Aorta (tissue), 5 donors: ENCODE results near the gene UXS1. TPM values are rescaled to one million over a fixed set of nuclear protein-coding genes. Genes with fewer than 3 reads are reported as not detected.

Experiments used
- ATAC-seq: fragments of 200-7000 bp; cut with Tn5 transposase; one replicate; pipeline ENCODE4 v1.9.1; 2022; ENCODE audit warnings: moderate library complexity; ENCODE audit not compliant: low FRiP score
- DNase-seq, 2 donors: peaks; one replicate each; pipeline ENCODE4 v3.0.0-alpha.2; 2020
- H3K27ac ChIP-seq, 2 donors: one replicate each; pipeline ENCODE4 v1.5.1; 2013; ENCODE audit warnings: low read length in 2 of 2, mild to moderate bottlenecking in 2 of 2, moderate library complexity in 2 of 2, control low read depth in 1 of 2, inconsistent platforms in 1 of 2, low read depth in 1 of 2
- H3K27me3 ChIP-seq, 2 donors: one replicate each; pipeline ENCODE4 v1.6.1; 2013; ENCODE audit warnings: control low read depth in 1 of 2, low read length in 1 of 2, mild to moderate bottlenecking in 1 of 2, moderate library complexity in 1 of 2; ENCODE audit not compliant: insufficient read depth in 2 of 2, control insufficient read depth in 1 of 2
- H3K36me3 ChIP-seq, 2 donors: one replicate each; pipeline ENCODE4 v1.6.1; 2013; ENCODE audit warnings: control low read depth in 1 of 2, low read length in 1 of 2, mild to moderate bottlenecking in 1 of 2; ENCODE audit not compliant: insufficient read depth in 2 of 2, control insufficient read depth in 1 of 2
- H3K4me1 ChIP-seq, 2 donors: one replicate each; pipeline ENCODE4 v1.6.1; 2013; ENCODE audit warnings: low read length in 2 of 2, control low read depth in 1 of 2, mild to moderate bottlenecking in 1 of 2, moderate library complexity in 1 of 2; ENCODE audit not compliant: insufficient read depth in 2 of 2, control insufficient read depth in 1 of 2
- H3K4me3 ChIP-seq, 2 donors: one replicate each; pipeline ENCODE4 v1.5.1; 2013; ENCODE audit warnings: low read length in 2 of 2, control low read depth in 1 of 2, mild to moderate bottlenecking in 1 of 2
- H3K9me3 ChIP-seq: one replicate; pipeline ENCODE4 v1.6.1; 2013; ENCODE audit warnings: mild to moderate bottlenecking, low read length; ENCODE audit not compliant: control insufficient read depth
- WGBS, 2 donors: extraction: QIAGEN DNeasy Blood & Tissue Kit; methylation state at CpG; one replicate each; pipeline ENCODE4 v1.1.7; 2013; 5-methylcytosine and 5-hydroxymethylcytosine counted together
- intact Hi-C, 2 donors: fragments of 100-400 bp; cut with DNase I; formaldehyde crosslinking; loops; one replicate each; pipeline versions ENCODE4 v1.14.2 to v1.15.0; 2022
- polyA plus RNA-seq, 2 donors: library from polyadenylated mRNA; stranded (reverse); fragments of 200-250 nt; gene quantifications; one replicate each; pipeline ENCODE4 v1.2.3, GENCODE V29; 2013
- total RNA-seq, 2 donors: library from RNA; stranded (reverse); fragmentation: NEBNext Ultra II Directional; extraction: Animal tissue kit (Norgen Biotek cat#: 25700); gene quantifications; one replicate each; pipeline ENCODE4 v1.2.1, GENCODE V29; 2021
- donor health status: healthy with polysubstance abuse.
- donor health status: Bipolar disorder and iron deficiency.
- donor health status: DM: no; HTN: no; CAD: no.
- donor health status: DM: no; HTN: no; CAD: no.
- donor health status: DM: yes; HTN: yes; CAD: no.

Gene UXS1
- total and polyA plus RNA-seq, 4 donors, result 10.5 to 29.3 (median 16.5) TPM

DNA sequence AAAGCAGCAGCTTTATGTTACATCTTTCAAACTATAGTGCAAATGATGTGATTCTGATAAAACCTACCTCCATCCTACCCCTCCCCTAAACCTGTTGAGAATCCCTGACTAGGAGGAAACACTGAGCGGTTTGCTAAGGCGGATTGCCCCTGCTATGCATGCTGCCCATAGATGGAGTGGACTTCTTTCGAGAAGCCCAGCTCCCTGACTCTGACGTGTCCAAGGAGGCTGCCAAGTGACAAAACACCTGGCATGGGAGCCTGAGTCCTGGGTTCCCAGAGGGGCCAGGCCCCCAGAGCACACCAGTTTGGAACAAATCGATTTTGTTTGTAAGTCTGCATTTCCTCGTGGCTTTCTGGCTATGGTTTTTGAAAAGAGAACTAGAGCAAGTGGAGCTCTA lies 1.4 kb upstream of the UXS1 start:
- no peaks in the 10 kb centered on the region for H3K36me3 ChIP-seq
- no peaks in the 10 kb centered on the region for H3K9me3 ChIP-seq
- peaks cover 0 to 4% of the 10 kb centered on the region in 2 donors for H3K4me1 ChIP-seq
- 84 to 87% methylated on average over 6 of the region's 6 CpGs for WGBS, 2 donors
- no peak overlapping the region for H3K4me3 ChIP-seq
- no peak overlapping the region for H3K27ac ChIP-seq
- ATAC-seq (no peak), DNase-seq (no peak)
- intact Hi-C loops, result no loop called here
- no peaks in the 10 kb centered on the region for H3K27me3 ChIP-seq

DNA sequence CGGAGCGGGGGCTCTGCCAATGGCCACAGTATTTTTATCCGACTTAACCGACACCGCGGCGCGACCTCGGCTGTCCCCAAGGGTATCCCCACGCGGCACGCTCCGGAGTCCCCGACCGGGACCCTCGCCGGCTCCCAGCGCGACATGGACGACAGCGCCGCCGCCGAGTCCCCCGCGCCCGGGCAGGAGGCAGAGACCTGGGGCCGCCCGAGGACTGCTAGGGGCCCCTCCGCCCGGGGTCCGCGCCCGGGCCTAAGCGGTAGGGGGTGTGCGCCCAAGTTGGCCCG lies 468 bp downstream of the UXS1 start:
- intact Hi-C loops, result no loop called here
- H3K36me3 ChIP-seq, result no peaks in the 10 kb centered on the region
- ATAC-seq, result peak; percentile 48

DNA sequence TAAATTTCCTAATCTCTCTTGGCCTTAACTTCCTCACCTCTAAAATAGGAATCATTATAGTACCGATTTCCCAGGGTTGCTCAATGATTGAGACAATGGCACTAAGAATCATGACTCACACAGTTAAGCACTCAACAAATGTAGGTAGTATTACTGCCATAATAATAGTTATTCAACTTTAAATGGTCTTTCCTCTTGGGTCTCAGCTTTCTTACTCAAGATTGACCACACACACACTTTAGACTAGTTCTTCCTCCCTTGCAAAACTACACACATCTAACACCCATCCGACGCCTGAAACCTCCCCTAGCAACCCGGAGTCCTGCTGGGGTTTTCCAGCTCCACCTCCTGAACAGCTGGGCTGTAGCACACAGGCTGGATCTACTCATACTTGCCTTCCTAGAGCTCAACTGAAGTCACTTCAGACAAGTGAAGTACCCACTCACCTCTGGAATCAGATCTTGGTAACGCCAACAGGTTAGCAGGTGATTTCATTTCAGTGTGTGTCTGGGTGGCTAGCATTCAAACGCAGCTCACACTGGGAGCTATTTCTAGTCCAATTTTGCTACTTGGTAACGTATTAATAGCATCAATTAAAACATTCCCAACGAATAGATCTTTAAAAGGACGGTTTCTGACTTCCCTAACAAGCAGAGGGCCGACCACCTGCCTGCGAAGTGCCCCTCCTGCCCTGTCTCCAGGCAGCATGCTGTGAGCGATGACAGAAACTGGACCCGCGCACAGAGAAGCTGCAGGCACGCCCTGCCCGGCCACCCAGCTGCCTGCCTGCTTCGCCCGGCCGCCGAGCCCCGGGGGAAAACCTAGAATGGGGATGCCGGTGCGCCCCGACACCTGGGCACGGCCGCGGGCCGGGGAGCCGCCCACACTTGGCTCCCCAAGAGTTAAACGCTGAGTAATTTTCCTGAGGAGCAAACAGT lies 1.1 kb downstream of the UXS1 start:
- Histone ChIP-seq H3K36me3 (no peaks in the 10 kb centered on the region), H3K27me3 (no peaks in the 10 kb centered on the region), H3K27ac (no peak overlapping the region), H3K4me3 (peak overlapping the region; percentile 66 to 77), H3K4me1 (peaks cover 0 to 4% of the 10 kb centered on the region in 2 donors), H3K9me3 (no peaks in the 10 kb centered on the region)
- intact Hi-C loops, result no loop called here
- WGBS, 2 donors, result 1% methylated on average over 30 of the region's 30 CpGs
- DNase-seq (peak; percentile 68 to 80), ATAC-seq (peak; percentile 26)

More for the DNA sequence above, 468 bp downstream of the UXS1 start:
- Histone ChIP-seq H3K4me3 (peak overlapping the region; percentile 66 to 77), H3K9me3 (no peaks in the 10 kb centered on the region), H3K27ac (peak overlapping the region in 1 of 2 donors; percentile 29), H3K4me1 (peaks cover 0 to 4% of the 10 kb centered on the region in 2 donors), H3K27me3 (no peaks in the 10 kb centered on the region)
- DNase-seq, result peak; percentile 51 to 83
- WGBS, 2 donors, result 0 to 2% methylated on average over 18 to 37 of the region's 37 CpGs

DNA sequence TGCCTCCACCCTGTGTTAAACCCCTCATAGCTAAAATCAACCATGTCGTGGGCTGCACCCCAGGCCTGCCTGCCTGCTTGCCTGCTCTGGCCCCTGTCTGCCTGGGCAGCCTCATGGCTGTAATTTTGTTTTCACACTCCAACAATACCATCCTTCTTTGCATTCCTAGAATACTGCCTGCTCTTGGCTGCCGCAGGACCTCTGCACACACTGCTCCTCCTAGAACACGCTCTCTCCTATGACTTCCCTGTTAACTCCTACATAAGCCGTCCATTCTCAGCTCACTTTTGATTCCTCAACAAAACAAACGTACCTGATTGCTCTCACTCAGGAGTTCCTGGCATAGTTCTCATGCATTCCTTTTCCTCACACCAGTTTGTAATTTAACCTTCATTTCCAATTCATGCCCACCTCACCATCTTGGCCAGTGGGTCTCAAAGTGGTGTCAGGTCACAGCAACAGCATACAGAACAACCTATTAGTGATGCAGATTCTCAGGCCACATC lies 2.5 kb downstream of the UXS1 start:
- no peaks in the 10 kb centered on the region for H3K4me1 ChIP-seq
- H3K27me3 ChIP-seq, result no peaks in the 10 kb centered on the region
- intact Hi-C loops, result no loop called here
- no peak for ATAC-seq
- no peak overlapping the region for H3K4me3 ChIP-seq
- no peak for DNase-seq
- 50 to 51% methylated on average over 5 of the region's 5 CpGs for WGBS, 2 donors
- no peak overlapping the region for H3K27ac ChIP-seq
- H3K36me3 ChIP-seq, result no peaks in the 10 kb centered on the region
- H3K9me3 ChIP-seq, result no peaks in the 10 kb centered on the region

DNA sequence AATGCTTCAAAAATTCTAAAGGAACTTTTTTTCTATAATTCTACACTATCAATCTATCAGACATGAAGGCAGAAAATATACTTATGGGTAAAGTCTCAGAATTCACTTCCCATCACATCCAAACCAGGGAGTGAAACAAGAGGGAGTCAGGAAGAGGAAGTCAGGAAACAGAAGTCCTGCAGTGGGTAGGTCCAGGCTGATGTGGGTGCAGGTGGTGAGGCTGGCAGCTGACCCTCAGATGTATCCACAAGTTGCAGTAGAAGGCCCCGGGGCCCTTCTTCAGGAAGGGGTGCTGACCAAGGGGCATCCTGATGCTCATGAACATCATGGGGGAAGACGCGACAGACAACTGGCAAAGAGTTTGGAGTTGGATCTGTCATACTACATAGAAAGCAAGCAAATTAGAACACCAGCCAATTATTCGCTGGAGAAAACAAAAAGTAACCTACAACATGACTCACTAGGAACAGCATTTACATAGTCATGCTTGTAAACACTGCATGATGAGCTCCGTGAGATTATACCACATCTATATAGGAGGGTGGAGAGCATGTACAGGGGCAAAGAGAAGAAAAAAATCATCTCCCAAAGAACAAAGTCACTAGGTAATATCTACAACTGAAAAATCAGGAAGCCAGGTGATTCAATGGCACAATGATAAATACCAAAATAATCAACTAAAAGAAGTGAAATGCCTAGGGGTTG lies 4.2 kb downstream of the UXS1 start:
- H3K4me1 ChIP-seq, result peaks cover 0 to 1% of the 10 kb centered on the region in 2 donors
- no peaks in the 10 kb centered on the region for H3K9me3 ChIP-seq
- no peaks in the 10 kb centered on the region for H3K36me3 ChIP-seq
- 90 to 93% methylated on average over 5 of the region's 5 CpGs for WGBS, 2 donors
- no peak overlapping the region for H3K27ac ChIP-seq
- H3K27me3 ChIP-seq, result no peaks in the 10 kb centered on the region
- DNase-seq (no peak), ATAC-seq (no peak)
- intact Hi-C loops, result no loop called here
- H3K4me3 ChIP-seq, result no peak overlapping the region

DNA sequence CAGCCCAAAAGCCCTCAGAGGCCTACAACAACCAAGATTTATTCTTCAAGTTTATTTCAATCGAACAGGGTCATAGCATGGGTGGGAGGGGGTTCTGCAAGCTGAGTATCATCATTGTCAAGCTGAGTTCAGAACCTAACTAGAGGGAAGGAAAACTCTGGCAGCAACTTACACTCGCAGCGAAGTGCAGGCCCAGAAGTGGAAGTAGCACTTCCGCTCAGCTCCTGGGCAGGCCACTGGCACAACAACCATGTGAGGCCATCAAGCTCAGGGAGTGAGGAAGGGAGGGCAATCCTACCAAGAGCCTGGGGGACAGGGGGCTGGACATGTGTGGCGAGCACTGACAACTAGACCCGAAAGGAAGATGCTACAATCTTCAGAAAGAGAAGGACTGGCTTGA lies 4.8 kb downstream of the UXS1 start:
- no peak for DNase-seq
- H3K36me3 ChIP-seq, result no peaks in the 10 kb centered on the region
- ATAC-seq, result no peak
- no peaks in the 10 kb centered on the region for H3K9me3 ChIP-seq
- intact Hi-C loops, result no loop called here
- H3K4me1 ChIP-seq, result peaks cover 0 to 1% of the 10 kb centered on the region in 2 donors
- 89% methylated on average over 6 of the region's 6 CpGs for WGBS, 2 donors
- H3K4me3 ChIP-seq, result no peak overlapping the region
- H3K27me3 ChIP-seq, result no peaks in the 10 kb centered on the region
- H3K27ac ChIP-seq, result no peak overlapping the region

DNA sequence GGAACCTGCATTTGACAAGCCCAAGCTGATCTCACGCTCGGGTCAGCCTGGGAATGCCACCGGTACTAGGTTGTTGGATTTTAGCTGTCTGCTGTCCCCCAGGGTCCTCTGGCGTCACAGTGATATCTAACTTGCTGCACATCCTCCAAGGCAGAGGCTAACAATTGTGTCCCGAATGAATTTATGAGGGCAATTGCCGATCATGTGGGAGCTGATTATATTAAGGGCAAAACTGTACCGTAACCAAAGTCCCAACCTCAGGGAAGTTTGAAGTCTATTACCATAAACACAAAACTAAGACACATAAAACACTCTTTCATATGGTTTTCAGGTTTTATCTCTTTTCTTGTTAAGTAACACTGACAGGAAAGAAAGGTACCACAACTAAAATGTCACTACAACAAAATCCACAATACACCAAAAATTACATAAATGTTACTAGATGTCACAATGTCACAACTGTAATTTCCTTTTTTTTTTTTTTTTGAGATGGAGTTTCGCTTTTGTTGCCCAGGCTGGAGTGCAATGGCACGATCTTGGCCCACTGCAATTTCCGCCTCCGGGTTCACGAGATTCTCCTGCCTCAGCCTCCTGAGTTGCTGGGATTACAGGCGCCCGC lies 6.7 kb downstream of the UXS1 start:
- no peaks in the 10 kb centered on the region for H3K27me3 ChIP-seq
- no peak overlapping the region for H3K4me3 ChIP-seq
- 95% methylated on average over 14 of the region's 14 CpGs for WGBS, 2 donors
- H3K9me3 ChIP-seq, result no peaks in the 10 kb centered on the region
- no peak overlapping the region for H3K27ac ChIP-seq
- no peaks in the 10 kb centered on the region for H3K36me3 ChIP-seq
- no peak for DNase-seq
- no peak for ATAC-seq
- peaks cover 3 to 4% of the 10 kb centered on the region in 2 donors for H3K4me1 ChIP-seq
- intact Hi-C loops, result no loop called here

DNA sequence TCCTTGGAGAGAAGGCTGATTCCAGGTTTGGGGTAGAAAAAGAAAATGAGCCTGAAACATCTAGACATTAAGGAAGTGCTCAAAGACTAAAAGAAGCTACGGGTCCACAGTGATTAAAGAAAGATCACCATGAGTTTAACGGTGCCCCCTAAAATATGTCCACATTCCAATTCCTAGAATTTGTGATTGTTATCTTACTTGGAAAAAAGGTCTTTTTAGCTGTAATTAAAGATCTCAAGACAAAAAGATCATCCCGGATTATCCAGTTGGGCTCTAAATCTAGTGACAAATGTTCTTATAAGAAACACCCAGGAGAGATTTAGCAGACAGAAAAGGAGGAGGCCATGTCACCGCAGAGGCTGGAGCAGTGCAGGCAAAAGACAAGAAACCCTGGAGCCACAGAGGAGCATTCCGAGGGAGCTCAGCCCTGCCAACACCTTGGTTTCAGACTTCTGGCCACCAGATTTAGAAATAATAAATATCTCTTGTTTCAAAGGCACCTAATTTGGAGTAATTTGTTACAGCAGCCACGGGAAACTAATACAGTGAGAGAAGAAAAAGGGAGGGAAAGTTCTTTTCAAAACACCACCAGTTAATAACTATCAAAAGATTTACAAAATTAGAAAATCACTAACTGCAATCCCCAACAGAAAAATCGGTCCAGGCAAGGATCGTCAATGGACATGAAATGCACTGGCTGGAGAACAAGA lies 8.5 kb downstream of the UXS1 start:
- WGBS, 2 donors, result 78 to 79% methylated on average over 8 of the region's 8 CpGs
- Histone ChIP-seq H3K4me1 (peaks cover 3 to 5% of the 10 kb centered on the region in 2 donors), H3K27ac (no peak overlapping the region), H3K27me3 (no peaks in the 10 kb centered on the region), H3K9me3 (no peaks in the 10 kb centered on the region), H3K36me3 (no peaks in the 10 kb centered on the region), H3K4me3 (no peak overlapping the region)
- no peak for DNase-seq
- intact Hi-C loops, result no loop called here
- no peak for ATAC-seq
